Lower lobe of right lung (tissue), 2 donors: ENCODE data around the gene TLCD3B. TPM values are rescaled to one million over a fixed set of nuclear protein-coding genes. Genes with fewer than 3 reads are reported as not detected.

Source experiments
- ATAC-seq, 2 donors: fragments of 200-7000 bp; cut with Tn5 transposase; one replicate each; pipeline ENCODE4 v1.9.1; 2020 to 2022; ENCODE audit warnings: mild to moderate bottlenecking in 2 of 2, moderate library complexity in 2 of 2
- DNase-seq: peaks from one replicate; pipeline ENCODE4 v3.0.0-alpha.2; 2020
- H3K27ac ChIP-seq: fragments of 200-600 bp; one replicate; pipeline ENCODE4 v1.8.0; 2022
- H3K27me3 ChIP-seq: fragments of 200-600 bp; one replicate; pipeline ENCODE4 v1.8.0; 2022; ENCODE audit warnings: low read depth
- H3K36me3 ChIP-seq: fragments of 200-600 bp; one replicate; pipeline ENCODE4 v1.8.0; 2022; ENCODE audit warnings: mild to moderate bottlenecking
- H3K4me1 ChIP-seq: fragments of 200-600 bp; one replicate; pipeline ENCODE4 v1.8.0; 2022
- H3K4me3 ChIP-seq: fragments of 200-600 bp; one replicate; pipeline ENCODE4 v1.8.0; 2022; ENCODE audit warnings: mild to moderate bottlenecking
- H3K9me3 ChIP-seq: fragments of 200-600 bp; one replicate; pipeline ENCODE4 v1.8.0; 2022
- intact Hi-C: fragments of 100-400 bp; cut with DNase I; formaldehyde crosslinking; loops from one replicate; pipeline ENCODE4 v1.11.0; 2022
- total RNA-seq: library from RNA; stranded (reverse); fragmentation: NEBNext Ultra II Directional; extraction: Animal tissue kit (Norgen Biotek cat#: 25700); gene quantifications from one replicate; pipeline ENCODE4 v1.2.1, GENCODE V29; 2021
- TF ChIP-seq, protein P1 (sequence below): fragments of 200-600 bp; IDR thresholded peaks from one replicate; pipeline ENCODE4 v1.8.0; 2022; ENCODE audit warnings: antibody characterized with exemption, mild to moderate bottlenecking
- donor health status: DM: no; HTN: yes; CAD: no; lungs with severe emphysema.

Gene TLCD3B
- total RNA-seq, 1 donor from 2014 or later, result not detected

DNA sequence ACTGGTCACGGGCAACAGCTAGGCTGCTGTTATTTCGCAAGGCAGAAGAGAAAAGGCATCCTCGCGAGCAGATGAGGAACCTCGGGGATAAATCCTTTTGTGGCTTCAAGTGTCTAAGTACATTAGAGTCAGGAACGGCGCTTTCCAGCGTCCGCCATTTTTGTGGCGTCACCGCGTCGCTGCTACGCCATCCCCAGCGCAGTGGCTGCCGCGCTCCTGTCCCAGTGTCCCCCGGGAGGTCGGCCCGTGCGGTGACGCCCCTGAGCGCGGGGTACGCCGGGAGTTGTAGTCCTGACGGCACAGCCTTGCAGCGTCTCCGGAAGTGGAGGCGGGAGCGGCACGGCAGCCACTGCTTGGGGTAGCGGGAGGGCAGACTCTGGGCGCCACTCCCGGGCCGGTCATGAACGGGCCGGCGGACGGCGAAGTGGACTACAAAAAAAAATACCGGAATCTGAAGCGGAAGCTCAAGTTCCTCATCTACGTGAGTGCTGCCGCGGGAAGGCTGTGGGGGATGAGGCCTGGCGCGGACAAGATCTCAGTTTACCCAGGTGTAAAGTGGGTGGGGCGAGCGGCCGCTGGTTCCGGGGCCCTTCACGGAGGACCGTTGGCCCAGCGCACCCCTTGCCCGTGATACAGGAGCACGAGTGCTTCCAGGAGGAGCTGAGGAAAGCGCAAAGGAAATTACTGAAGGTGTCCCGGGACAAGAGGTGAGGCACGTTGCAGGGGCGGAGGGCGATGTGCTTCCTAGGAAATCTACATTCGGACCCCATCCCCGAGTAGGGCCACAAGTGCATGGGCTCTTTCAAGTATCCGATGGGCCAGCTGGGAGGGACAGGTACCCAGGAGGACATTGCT is 34.9 kb downstream of the TLCD3B start, which contains the start of gene INO80E:
INO80E (plus strand) TSS at position 331 of the 855 bp plus-strand sequence; CDS start at position 401, 70 bp downstream.
- DNase-seq (peak; percentile 99), ATAC-seq (peak; percentile 99)
- TF ChIP-seq, protein P1, sequence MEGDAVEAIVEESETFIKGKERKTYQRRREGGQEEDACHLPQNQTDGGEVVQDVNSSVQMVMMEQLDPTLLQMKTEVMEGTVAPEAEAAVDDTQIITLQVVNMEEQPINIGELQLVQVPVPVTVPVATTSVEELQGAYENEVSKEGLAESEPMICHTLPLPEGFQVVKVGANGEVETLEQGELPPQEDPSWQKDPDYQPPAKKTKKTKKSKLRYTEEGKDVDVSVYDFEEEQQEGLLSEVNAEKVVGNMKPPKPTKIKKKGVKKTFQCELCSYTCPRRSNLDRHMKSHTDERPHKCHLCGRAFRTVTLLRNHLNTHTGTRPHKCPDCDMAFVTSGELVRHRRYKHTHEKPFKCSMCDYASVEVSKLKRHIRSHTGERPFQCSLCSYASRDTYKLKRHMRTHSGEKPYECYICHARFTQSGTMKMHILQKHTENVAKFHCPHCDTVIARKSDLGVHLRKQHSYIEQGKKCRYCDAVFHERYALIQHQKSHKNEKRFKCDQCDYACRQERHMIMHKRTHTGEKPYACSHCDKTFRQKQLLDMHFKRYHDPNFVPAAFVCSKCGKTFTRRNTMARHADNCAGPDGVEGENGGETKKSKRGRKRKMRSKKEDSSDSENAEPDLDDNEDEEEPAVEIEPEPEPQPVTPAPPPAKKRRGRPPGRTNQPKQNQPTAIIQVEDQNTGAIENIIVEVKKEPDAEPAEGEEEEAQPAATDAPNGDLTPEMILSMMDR, result no peak
- H3K36me3 ChIP-seq, result peaks cover 42% of the 10 kb centered on the region
- no peaks in the 10 kb centered on the region for H3K9me3 ChIP-seq
- peaks cover 41% of the 10 kb centered on the region for H3K4me1 ChIP-seq
- intact Hi-C loops, result no loop called here
- peak within 1 kb of the TSS; percentile 83 for H3K4me3 ChIP-seq
- peak within 1 kb of the TSS; percentile 96 for H3K27ac ChIP-seq
- H3K27me3 ChIP-seq, result no peaks in the 10 kb centered on the region

DNA sequence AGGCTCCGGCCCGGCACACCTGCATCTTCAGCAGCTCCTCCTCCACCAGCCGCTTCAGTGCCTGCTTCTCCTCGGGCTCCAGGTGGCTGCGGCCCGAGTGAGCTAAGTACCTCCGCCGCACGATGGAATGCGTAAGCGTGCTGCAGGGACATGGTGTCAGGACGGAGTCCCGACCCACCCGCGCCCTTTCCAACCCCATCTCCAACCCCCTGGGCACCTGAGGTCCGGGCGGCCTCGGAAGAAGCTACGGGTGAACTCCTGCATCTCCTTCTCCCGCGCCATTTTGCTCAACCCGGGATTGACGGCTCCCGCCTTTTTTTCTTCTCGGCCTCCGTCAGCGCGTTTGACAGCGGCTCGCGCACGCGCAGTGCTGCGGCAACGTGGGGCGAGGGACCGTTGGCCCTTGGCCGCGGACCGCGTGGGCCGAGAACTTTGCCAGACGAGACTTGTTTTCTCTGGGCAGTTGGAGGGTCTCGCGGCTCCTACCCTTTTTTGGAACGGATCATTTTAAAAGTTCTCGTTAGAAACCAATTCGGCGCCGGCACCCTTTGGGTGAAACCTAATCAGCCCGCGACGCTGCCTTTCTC is 35.7 kb downstream of the TLCD3B start, which contains the start of gene HIRIP3:
HIRIP3 (minus strand) TSS at position 294 of the 587 bp plus-strand sequence; CDS start at position 282, 12 bp downstream.
- peak; percentile 82 to 89 for ATAC-seq
- DNase-seq, result peak; percentile 90
- peak within 1 kb of the TSS; percentile 96 for H3K27ac ChIP-seq
- no peaks in the 10 kb centered on the region for H3K27me3 ChIP-seq
- peaks cover 43% of the 10 kb centered on the region for H3K36me3 ChIP-seq
- intact Hi-C loops, result no loop called here
- H3K4me3 ChIP-seq, result peak within 1 kb of the TSS; percentile 83
- peaks cover 48% of the 10 kb centered on the region for H3K4me1 ChIP-seq
- TF ChIP-seq, protein P1, result no peak
- H3K9me3 ChIP-seq, result no peaks in the 10 kb centered on the region

DNA sequence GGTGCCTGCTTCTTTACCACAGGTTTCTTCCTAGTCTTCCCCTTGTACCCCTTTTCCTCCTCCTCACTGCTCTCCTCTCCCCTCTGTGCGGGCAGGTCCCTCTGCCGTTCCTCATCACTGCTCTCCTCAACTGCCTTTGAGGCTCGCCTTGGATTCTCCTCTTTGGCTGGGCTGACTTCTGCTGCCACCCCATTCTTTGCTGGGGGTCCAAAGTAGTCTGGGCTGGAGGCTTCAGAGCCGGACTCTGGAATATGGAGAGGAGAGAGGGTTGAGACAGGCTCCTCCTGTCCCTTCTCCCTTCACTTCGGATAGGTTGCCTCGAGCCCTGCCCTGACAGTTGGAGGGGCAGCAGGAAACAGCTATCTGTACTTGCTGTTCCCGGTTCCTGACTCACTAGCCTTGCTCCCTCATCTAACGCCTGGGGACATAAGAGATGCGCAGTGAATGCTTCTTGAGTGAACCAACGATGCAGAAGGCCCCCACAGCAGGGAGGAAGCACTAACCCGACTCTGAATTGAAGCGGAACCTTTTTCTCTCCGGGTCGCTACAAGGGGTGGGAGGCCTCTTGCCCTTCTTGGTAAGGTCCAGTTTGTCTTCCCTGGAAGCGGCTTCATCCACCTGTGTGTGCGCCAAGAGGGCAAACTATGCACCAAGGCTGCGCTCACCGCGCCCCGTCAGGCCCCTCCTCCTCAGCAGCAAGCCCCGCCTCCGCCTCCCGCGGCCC is 36.3 kb downstream of the TLCD3B start:
- H3K9me3 ChIP-seq, result no peaks in the 10 kb centered on the region
- ATAC-seq, result peak; percentile 79 to 80
- peak overlapping the region; percentile 83 for H3K4me3 ChIP-seq
- peaks cover 44% of the 10 kb centered on the region for H3K36me3 ChIP-seq
- peak overlapping the region; percentile 96 for H3K27ac ChIP-seq
- intact Hi-C loops, result no loop called here
- no peaks in the 10 kb centered on the region for H3K27me3 ChIP-seq
- DNase-seq, result no peak
- TF ChIP-seq, protein P1, result no peak
- peaks cover 50% of the 10 kb centered on the region for H3K4me1 ChIP-seq

DNA sequence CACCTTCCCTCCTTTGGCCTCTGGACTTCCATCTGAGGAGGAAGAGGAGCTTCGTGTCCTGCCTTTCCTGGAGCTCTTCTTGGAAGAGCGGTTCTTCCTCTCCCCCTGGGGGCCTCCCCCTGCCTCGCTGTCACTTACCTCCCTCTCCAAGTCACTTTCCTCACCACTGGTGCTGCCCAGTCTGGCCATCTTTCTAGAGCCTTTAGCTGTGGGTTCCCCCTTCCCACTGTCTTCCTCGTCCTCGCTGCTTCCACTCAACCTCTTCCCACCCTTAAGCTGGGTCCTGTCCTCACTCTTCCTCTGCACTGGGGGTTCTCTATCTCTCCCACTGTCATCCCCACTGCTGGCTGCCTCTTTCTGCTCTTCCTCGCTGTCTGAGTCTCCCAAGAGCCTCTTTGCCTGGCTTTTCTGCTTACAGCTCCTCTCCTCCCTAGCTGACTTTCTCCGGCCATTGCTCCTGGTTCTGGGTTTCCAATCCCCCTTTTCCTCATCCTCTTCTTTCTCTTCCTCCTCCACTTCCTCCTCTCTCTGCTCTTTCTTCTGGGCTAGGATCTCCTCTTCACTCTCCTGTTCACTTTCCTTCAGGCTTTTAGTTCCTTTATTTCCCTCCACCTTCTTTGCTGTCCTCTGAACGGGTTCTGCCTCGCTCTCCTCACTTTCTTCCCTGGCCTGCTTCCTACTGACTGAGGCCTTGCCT is 37.0 kb downstream of the TLCD3B start:
- Histone ChIP-seq H3K9me3 (no peaks in the 10 kb centered on the region), H3K36me3 (peaks cover 51% of the 10 kb centered on the region), H3K27me3 (no peaks in the 10 kb centered on the region), H3K4me3 (peak overlapping the region; percentile 83), H3K27ac (peak overlapping the region; percentile 96), H3K4me1 (peaks cover 50% of the 10 kb centered on the region)
- DNase-seq, result no peak
- no peak for ATAC-seq
- intact Hi-C loops, result no loop called here
- TF ChIP-seq, protein P1, result no peak
